Activated T-helper 2 cell treated with anti-CD3 and anti-CD28 coated beads, Interferon-gamma antibody, Interleukin-2, Interleukin-4, amounts not matched to agents 10 μg/mL and 5 μg/mL and 100 μg/mL, durations not matched to agents 14 hours and 24 hours and 36 hours (primary cell): Measurements from ENCODE around the gene MARCHF2. TPM values are rescaled to one million over a fixed set of nuclear protein-coding genes. Genes with fewer than 3 reads are reported as not detected.
A peak's percentile ranks its signal among the peaks of the same experiment; 100 is the strongest.

Experiments
- DNase-seq: peaks from one replicate; pipeline ENCODE4 v3.0.0; 2021; ENCODE audit warnings: low spot score
- H3K27ac Mint-ChIP-seq: one replicate; pipeline ENCODE4 v1.8.0; 2021; ENCODE audit warnings: mixed read lengths
- H3K27me3 Mint-ChIP-seq: one replicate; pipeline ENCODE4 v1.8.0; 2021; ENCODE audit warnings: low read depth, mixed read lengths
- H3K36me3 Mint-ChIP-seq: one replicate; pipeline ENCODE4 v1.8.0; 2021; ENCODE audit warnings: low read depth, mixed read lengths
- H3K4me1 Mint-ChIP-seq: one replicate; pipeline ENCODE4 v1.8.0; 2021; ENCODE audit warnings: low read depth, mixed read lengths
- H3K4me3 Mint-ChIP-seq: one replicate; pipeline ENCODE4 v1.8.0; 2021; ENCODE audit warnings: low read depth, mild to moderate bottlenecking, moderate library complexity, mixed read lengths
- H3K9me3 Mint-ChIP-seq: one replicate; pipeline ENCODE4 v1.8.0; 2021; ENCODE audit warnings: mixed read lengths
- intact Hi-C: fragments of 100-400 bp; cut with micrococcal nuclease; formaldehyde crosslinking; loops from one replicate; pipeline ENCODE4 v1.15.1; 2023
- total RNA-seq: library from RNA; stranded (reverse); gene quantifications from 2 replicates; pipeline ENCODE4 v1.2.3, GENCODE V29; 2022

Gene MARCHF2
- total RNA-seq, 1 donor from 2014 or later: 13.0 TPM

GRCh38 chr19:8392017-8392591, 21.0 kb upstream of the MARCHF2 start:
- peaks cover 24% of the 10 kb centered on the region for H3K4me1 Mint-ChIP-seq
- no peak for DNase-seq
- intact Hi-C loops: no loop called here
- no peak overlapping the region for H3K4me3 Mint-ChIP-seq
- H3K9me3 Mint-ChIP-seq: no peaks in the 10 kb centered on the region
- peaks cover 6% of the 10 kb centered on the region for H3K36me3 Mint-ChIP-seq
- H3K27ac Mint-ChIP-seq: peak overlapping the region; percentile 28
- H3K27me3 Mint-ChIP-seq: no peaks in the 10 kb centered on the region

- no peak for DNase-seq
These were observed 19.8 kb upstream of the MARCHF2 start for GRCh38 chr19:8393192-8393870.

GRCh38 chr19:8393871-8394250, 19.2 kb upstream of the MARCHF2 start:
- Mint-ChIP-seq H3K27ac (no peak overlapping the region), H3K4me1 (peaks cover 24% of the 10 kb centered on the region), H3K9me3 (no peaks in the 10 kb centered on the region), H3K4me3 (no peak overlapping the region), H3K27me3 (no peaks in the 10 kb centered on the region), H3K36me3 (peaks cover 6% of the 10 kb centered on the region)
- DNase-seq: no peak
- intact Hi-C loops: no loop called here

More at GRCh38 chr19:8393192-8393870, 19.8 kb upstream of the MARCHF2 start:
- Mint-ChIP-seq H3K9me3 (no peaks in the 10 kb centered on the region), H3K4me3 (no peak overlapping the region), H3K4me1 (peaks cover 24% of the 10 kb centered on the region), H3K27me3 (no peaks in the 10 kb centered on the region), H3K36me3 (peaks cover 6% of the 10 kb centered on the region), H3K27ac (no peak overlapping the region)
- intact Hi-C loops: no loop called here

DNA sequence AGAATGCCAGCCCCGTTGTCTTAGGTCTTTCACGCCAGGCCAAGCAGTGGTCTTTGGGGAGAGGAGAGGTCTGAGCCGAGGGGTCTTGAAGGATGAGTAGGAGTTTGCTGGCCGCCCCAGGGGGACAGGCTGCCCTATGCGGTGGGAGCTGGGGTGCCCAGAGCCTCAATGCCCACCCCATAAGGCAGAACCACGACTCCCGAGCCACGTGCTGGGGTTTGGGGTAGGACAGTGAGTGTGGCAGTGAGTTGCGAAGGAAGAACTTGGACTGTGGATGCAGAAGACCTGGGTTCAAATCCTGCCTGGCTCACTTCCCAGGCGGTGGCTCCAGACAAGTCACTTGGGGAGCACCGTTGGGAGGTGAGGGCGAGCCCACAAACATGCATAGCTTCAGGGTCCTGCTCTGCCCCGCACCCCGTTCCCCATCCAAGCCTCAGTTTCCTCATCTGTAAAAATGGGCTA, 17.5 kb upstream of the MARCHF2 start:
- Mint-ChIP-seq H3K36me3 (peaks cover 10% of the 10 kb centered on the region), H3K27ac (no peak overlapping the region), H3K9me3 (no peaks in the 10 kb centered on the region)

GRCh38 chr19:8396185-8396562, 16.9 kb upstream of the MARCHF2 start:
- peaks cover 10% of the 10 kb centered on the region for H3K36me3 Mint-ChIP-seq
- no peaks in the 10 kb centered on the region for H3K9me3 Mint-ChIP-seq
- DNase-seq: no peak
- H3K27ac Mint-ChIP-seq: no peak overlapping the region
- peaks cover 19% of the 10 kb centered on the region for H3K4me1 Mint-ChIP-seq
- intact Hi-C loops: loop anchor here (1.0 kb wide), 1 partner anchor 42 kb away; no protein-coding TSS in a partner anchor
- no peaks in the 10 kb centered on the region for H3K27me3 Mint-ChIP-seq
- no peak overlapping the region for H3K4me3 Mint-ChIP-seq

More for the DNA sequence above, 17.5 kb upstream of the MARCHF2 start:
- intact Hi-C loops: loop anchor here (1.0 kb wide), 1 partner anchor 41 kb away; no protein-coding TSS in a partner anchor
- Mint-ChIP-seq H3K4me1 (peaks cover 24% of the 10 kb centered on the region), H3K27me3 (no peaks in the 10 kb centered on the region), H3K4me3 (no peak overlapping the region)
- DNase-seq: no peak

DNA sequence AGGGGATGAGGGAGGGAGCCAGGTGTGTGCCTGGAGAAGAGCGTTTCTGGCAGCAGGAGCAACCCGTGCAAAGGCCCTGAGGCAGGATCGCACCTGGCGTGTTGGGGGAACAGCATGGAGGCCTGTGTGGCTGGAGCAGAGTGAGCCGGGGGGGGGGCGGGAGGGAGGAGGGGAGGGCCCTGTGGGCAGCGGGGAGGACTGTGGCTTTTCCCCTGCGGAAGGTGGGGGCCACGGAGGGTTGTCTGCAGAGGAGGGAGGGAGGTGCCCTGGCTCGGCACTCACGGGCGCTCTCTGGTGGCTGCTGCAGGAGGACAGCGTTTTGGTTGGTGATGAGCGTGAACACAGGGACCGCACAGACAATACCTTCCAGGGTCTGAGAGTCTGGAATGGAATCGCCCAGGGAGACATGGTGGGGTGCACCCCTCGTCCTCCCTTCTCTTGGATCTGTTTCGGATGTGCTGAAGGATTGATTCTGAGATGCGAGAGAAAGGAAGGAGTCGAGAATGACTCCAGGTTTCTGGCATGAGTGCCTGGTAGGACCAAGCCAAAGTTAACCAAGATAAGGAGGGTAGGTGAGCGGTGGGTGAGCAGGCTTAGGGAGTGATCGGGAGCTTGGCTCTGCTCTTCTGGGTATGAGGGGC, 16.4 kb upstream of the MARCHF2 start:
- H3K27ac Mint-ChIP-seq: peak overlapping the region; percentile 10
- H3K4me1 Mint-ChIP-seq: peaks cover 16% of the 10 kb centered on the region
- no peaks in the 10 kb centered on the region for H3K27me3 Mint-ChIP-seq
- peak; percentile 69 for DNase-seq
- intact Hi-C loops: loop anchor here (1.0 kb wide), 1 partner anchor 42 kb away; no protein-coding TSS in a partner anchor
- H3K4me3 Mint-ChIP-seq: no peak overlapping the region
- no peaks in the 10 kb centered on the region for H3K9me3 Mint-ChIP-seq
- H3K36me3 Mint-ChIP-seq: peaks cover 11% of the 10 kb centered on the region

GRCh38 chr19:8397271-8397670, 15.8 kb upstream of the MARCHF2 start:
- H3K4me3 Mint-ChIP-seq: no peak overlapping the region
- peaks cover 11% of the 10 kb centered on the region for H3K4me1 Mint-ChIP-seq
- no peak overlapping the region for H3K27ac Mint-ChIP-seq
- H3K9me3 Mint-ChIP-seq: no peaks in the 10 kb centered on the region
- H3K36me3 Mint-ChIP-seq: peaks cover 15% of the 10 kb centered on the region
- intact Hi-C loops: no loop called here
- no peak for DNase-seq
- H3K27me3 Mint-ChIP-seq: no peaks in the 10 kb centered on the region

DNA sequence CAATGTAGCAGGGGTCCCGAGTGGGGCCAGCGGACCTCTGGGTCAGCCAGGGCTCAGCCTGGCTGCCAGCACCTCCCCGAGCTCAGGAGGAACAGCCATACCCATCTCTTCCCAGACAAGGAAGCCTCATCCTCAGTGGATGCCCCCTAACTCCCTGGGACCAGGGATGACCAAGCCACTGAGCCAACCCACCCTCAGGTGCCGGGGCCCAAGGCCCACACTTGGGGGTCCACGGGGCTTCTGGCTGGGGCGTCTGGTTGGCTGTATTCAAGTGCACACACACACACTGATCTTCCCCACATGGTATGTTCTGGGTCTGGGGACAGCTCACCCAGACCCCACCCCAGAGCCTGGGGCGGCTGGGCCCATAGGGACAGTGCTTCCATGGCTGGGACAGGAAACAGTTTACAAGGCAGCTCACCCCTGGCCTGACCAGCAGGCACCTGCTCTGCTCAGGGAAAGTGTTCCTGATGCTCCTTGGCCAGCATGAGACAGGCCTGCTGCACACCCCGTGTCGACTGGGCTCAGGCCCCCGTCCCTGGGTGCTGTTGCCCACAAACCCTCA, 15.3 kb upstream of the MARCHF2 start:
- no peaks in the 10 kb centered on the region for H3K27me3 Mint-ChIP-seq
- H3K9me3 Mint-ChIP-seq: no peaks in the 10 kb centered on the region
- no peak overlapping the region for H3K4me3 Mint-ChIP-seq
- peaks cover 11% of the 10 kb centered on the region for H3K4me1 Mint-ChIP-seq
- no peak for DNase-seq
- peaks cover 21% of the 10 kb centered on the region for H3K36me3 Mint-ChIP-seq
- intact Hi-C loops: no loop called here
- H3K27ac Mint-ChIP-seq: no peak overlapping the region

DNA sequence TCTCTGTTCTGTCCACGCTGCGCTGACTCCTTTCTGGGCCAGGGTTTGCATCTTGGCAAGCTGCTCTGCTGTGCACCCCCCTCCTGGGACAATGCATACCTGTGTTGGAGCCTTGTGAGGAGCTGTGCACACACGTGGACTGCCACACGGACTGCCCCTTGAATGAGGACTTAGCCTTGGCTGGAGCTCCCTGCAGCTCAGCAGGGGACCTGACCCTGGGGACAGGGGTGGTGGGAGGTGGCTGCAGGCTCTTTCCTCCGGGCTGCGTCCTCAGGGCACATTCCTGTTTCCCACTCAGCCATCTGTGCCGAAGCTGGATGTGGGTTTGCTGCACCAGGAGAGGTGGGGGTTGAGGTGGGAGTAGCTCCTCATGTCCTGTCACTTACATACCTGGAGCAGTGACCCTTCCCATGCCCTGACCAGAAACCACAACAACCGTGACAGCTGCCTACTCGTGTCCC, 14.8 kb upstream of the MARCHF2 start:
- intact Hi-C loops: no loop called here
- Mint-ChIP-seq H3K27ac (no peak overlapping the region), H3K4me1 (peaks cover 9% of the 10 kb centered on the region), H3K36me3 (peaks cover 22% of the 10 kb centered on the region), H3K9me3 (no peaks in the 10 kb centered on the region), H3K4me3 (no peak overlapping the region), H3K27me3 (no peaks in the 10 kb centered on the region)
- DNase-seq: no peak

- peaks cover 9% of the 10 kb centered on the region for H3K4me1 Mint-ChIP-seq
- H3K9me3 Mint-ChIP-seq: no peaks in the 10 kb centered on the region
- H3K36me3 Mint-ChIP-seq: peaks cover 25% of the 10 kb centered on the region
- no peak for DNase-seq
- no peak overlapping the region for H3K4me3 Mint-ChIP-seq
- no peaks in the 10 kb centered on the region for H3K27me3 Mint-ChIP-seq
- intact Hi-C loops: no loop called here
- H3K27ac Mint-ChIP-seq: no peak overlapping the region
These were observed 13.4 kb upstream of the MARCHF2 start for GRCh38 chr19:8399681-8400188.

- Mint-ChIP-seq H3K27me3 (no peaks in the 10 kb centered on the region), H3K9me3 (no peaks in the 10 kb centered on the region), H3K4me3 (no peak overlapping the region), H3K36me3 (peaks cover 22% of the 10 kb centered on the region), H3K27ac (no peak overlapping the region), H3K4me1 (no peaks in the 10 kb centered on the region)
- intact Hi-C loops: no loop called here
- DNase-seq: no peak
These were observed 11.1 kb upstream of the MARCHF2 start for GRCh38 chr19:8401981-8402411.

DNA sequence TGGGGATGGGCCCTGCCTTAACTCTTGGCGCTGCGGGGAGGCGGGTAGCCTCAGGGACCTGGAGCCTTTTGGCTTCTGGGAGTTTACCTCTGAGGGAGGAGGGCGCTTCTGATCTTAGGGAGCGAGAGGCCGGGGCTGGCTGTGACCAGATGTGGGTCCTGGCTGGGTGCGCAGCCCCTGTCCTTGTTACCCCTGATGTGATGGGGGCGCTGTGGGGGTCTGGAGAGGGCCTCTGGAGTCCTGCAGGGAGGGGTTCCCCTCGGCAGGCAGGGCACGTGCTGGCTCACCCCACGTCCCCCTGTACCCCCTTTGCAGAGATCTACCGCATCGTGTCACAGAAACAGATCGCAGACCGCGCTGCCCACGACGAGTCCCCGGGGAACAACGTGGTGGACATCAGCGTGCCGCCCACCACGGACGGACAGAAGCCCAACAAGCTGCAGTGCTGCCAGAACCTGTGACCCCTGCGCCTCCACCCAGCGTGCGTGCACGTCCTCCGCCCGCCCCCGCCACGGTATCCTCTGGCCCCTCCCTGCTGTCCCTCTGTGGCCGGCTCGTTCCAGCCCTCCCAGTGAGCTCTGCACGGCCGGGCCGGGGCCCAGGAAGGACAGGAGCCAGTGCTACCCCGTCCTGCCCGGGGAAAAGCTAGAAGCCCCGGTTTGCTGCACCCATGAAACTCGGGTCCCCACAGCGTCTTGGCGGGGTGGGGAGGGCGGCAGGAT, 9.8 kb upstream of the MARCHF2 start:
- DNase-seq: no peak
- Mint-ChIP-seq H3K36me3 (peaks cover 22% of the 10 kb centered on the region), H3K4me3 (no peak overlapping the region), H3K27me3 (no peaks in the 10 kb centered on the region), H3K27ac (no peak overlapping the region), H3K9me3 (no peaks in the 10 kb centered on the region), H3K4me1 (no peaks in the 10 kb centered on the region)
- intact Hi-C loops: no loop called here
